ENCODE data around the gene TPRG1L.

DNA sequence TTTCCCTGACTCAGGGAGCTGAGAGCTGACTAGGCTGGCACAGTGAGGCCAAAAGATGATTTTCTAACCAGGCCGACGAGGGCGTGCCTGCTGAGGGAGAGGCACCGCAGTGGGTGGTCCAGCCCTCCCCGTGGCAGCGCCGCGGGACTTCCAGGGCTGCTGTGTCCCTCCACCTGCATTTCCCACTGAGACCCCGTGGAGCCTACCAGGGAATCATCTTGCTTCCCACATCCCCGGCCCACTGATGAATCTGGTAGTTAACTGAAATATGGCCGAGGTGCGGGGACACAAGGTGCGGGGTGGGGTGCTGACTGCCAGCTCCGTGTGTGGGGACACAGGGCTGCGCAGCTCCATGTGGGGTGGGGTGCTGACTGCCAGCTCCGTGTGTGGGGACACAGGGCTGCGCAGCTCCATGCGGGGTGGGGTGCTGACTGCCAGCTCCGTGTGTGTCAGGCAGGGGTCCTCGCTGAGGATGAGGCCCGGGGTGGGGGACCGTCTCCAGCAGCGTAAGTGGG lies 14.6 kb downstream of the TPRG1L start:
- TF ChIP-seq, protein P1, sequence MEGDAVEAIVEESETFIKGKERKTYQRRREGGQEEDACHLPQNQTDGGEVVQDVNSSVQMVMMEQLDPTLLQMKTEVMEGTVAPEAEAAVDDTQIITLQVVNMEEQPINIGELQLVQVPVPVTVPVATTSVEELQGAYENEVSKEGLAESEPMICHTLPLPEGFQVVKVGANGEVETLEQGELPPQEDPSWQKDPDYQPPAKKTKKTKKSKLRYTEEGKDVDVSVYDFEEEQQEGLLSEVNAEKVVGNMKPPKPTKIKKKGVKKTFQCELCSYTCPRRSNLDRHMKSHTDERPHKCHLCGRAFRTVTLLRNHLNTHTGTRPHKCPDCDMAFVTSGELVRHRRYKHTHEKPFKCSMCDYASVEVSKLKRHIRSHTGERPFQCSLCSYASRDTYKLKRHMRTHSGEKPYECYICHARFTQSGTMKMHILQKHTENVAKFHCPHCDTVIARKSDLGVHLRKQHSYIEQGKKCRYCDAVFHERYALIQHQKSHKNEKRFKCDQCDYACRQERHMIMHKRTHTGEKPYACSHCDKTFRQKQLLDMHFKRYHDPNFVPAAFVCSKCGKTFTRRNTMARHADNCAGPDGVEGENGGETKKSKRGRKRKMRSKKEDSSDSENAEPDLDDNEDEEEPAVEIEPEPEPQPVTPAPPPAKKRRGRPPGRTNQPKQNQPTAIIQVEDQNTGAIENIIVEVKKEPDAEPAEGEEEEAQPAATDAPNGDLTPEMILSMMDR (IDR thresholded peaks at IDR 0.05; ENCODE audit: insufficient read depth, low read length, poor library complexity, severe bottlenecking), result no peak
- TF ChIP-seq EZH2phosphoT487 (conservative IDR thresholded peaks at IDR 0.05; ENCODE audit: low read length), result no peak

Measured in SU-DHL-6 (cell line).